K562 treated with DMSO at 1 percent for 24 hours (cell line): ENCODE measurements around the gene ARMC3. TPM values are rescaled to one million over a fixed set of nuclear protein-coding genes. Genes with fewer than 3 reads are reported as not detected.

Source experiments
- total RNA-seq: library from RNA; unstranded; fragments of 300-600 nt; gene quantifications from 2 replicates; pipeline ENCODE4 v1.2.3, GENCODE V29; 2022; ENCODE audit warnings: low read depth; ENCODE audit not compliant: insufficient read depth

Gene ARMC3
- total RNA-seq = not detected in 2 replicates

DNA sequence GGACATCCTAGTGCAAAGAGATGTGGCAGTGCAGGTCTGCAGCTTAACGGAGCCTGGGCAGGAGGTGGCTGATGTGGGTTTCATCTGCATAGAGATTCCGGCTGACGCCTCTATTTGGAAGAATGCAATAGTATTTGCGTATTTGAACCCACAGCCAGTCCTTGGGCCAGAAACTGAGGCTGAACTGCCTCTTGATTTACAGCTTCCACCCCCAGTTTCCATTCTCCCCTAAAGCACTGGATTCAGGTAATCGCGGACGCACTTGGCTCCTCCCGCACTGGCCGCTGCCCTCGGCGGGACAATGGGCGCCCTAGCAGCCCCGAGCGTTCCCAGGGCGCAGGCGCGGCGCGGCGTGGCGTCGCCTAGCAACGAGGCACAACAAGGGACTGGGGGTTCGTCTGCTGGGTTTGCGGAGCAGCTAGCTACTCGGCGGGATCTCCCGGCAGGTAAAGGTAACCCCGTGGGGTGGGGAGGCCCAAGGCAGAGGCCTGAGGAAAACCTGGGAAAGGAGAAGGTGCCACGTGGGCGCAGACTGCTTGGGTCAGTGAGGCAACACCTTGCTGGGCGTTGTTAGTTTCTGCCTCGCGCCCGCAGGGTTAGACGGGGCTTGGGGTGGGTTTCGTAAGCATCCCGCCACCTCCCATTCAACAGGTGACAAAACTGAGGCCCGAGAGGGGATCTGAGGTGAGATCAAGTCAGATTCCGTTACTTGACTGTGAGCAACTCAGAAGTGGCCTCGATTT is at the start of gene ARMC3:
ARMC3 (plus strand) TSS at position 393 of the 743 bp plus-strand sequence. CDS start 3,944 bp downstream, outside the sequence.

Other genes starting within 250 kb of the ARMC3 start
- gene PIP4K2A, start 213.5 kb upstream of the ARMC3 start, total RNA-seq = 26.1 and 34.4 TPM in 2 replicates
- 16.9 and 19.4 TPM in 2 replicates for gene MSRB2, start 167.5 kb downstream of the ARMC3 start, total RNA-seq